ENCODE measurements around the gene CACNB4.

The CACNB4 gene

DNA sequence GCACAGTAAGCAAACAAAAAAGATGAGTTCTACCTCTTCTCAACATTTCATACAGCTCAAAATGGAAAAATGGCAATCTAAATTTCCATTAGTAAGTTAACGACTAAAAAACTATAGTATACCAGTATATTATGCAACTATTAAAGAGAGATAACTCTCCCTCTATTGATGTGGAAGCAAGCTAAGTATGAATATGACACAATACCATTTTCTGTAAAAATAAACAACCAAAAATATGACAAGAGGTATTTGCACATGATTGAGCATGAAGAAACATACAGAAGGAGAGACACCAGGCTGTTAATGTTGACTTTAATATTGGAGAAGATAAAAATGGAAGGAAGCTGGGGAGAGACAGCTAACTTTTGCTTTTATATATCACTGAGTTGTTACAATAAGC lies 167.1 kb downstream of the CACNB4 start:
- H2BK5ac ChIP-seq (ENCODE audit: low read depth, low read length, poor library complexity, severe bottlenecking): no peak overlapping the region
- no peak overlapping the region for H3K9ac ChIP-seq (ENCODE audit: low read length)
- no peak overlapping the region for H3K4ac ChIP-seq (ENCODE audit: low read depth in 1 of 2, low read length in 2 of 2)
- no peaks in the 10 kb centered on the region for H3K36me3 ChIP-seq (ENCODE audit: control insufficient read depth in 1 of 2, insufficient read depth in 2 of 2, low read depth in 1 of 2, low read length in 2 of 2)
- DNase-seq: no peak
- H3K9me3 ChIP-seq (ENCODE audit: control insufficient read depth, low read length): no peaks in the 10 kb centered on the region
- H2BK120ac ChIP-seq (ENCODE audit: low read depth, low read length): no peak overlapping the region
- H3K4me1 ChIP-seq (ENCODE audit: control insufficient read depth, insufficient read depth, low read depth, low read length): no peaks in the 10 kb centered on the region
- H4K8ac ChIP-seq (ENCODE audit: low read length): no peak overlapping the region
- no peak overlapping the region for H2AK5ac ChIP-seq (ENCODE audit: low read length, severe bottlenecking)
- H3K23ac ChIP-seq (ENCODE audit: low read length in 2 of 2): no peak overlapping the region
- no peak overlapping the region for H2BK12ac ChIP-seq (ENCODE audit: low read length in 2 of 2)
- H3K27me3 ChIP-seq (ENCODE audit: control insufficient read depth in 1 of 2, insufficient read depth in 1 of 2, low read length in 2 of 2): peaks cover 0 to 13% of the 10 kb centered on the region in 2 experiments
- no peak overlapping the region for H2AFZ ChIP-seq (ENCODE audit: low read depth, low read length)
- no peak overlapping the region for H4K91ac ChIP-seq (ENCODE audit: low read length)
- no peak overlapping the region for H3K14ac ChIP-seq (ENCODE audit: low read length in 2 of 2)
- H3K27ac ChIP-seq (ENCODE audit: low read length, poor library complexity, severe bottlenecking): no peak overlapping the region
- H2BK15ac ChIP-seq (ENCODE audit: low read depth, poor library complexity, severe bottlenecking): no peak overlapping the region
- no peaks in the 10 kb centered on the region for H3K79me1 ChIP-seq (replicated peaks; ENCODE audit: low read length, poor library complexity, severe bottlenecking)
- no peak overlapping the region for H3K18ac ChIP-seq (ENCODE audit: low read depth in 1 of 2, low read length in 2 of 2)
- no CpG with 5 or more reads among the region's 1 CpG for WGBS
- no peak overlapping the region for H3K4me3 ChIP-seq (ENCODE audit: insufficient read depth in 1 of 2, low read depth in 1 of 2, low read length in 2 of 2)
- H3K4me2 ChIP-seq (ENCODE audit: low read length, poor library complexity, severe bottlenecking): no peak overlapping the region

DNA sequence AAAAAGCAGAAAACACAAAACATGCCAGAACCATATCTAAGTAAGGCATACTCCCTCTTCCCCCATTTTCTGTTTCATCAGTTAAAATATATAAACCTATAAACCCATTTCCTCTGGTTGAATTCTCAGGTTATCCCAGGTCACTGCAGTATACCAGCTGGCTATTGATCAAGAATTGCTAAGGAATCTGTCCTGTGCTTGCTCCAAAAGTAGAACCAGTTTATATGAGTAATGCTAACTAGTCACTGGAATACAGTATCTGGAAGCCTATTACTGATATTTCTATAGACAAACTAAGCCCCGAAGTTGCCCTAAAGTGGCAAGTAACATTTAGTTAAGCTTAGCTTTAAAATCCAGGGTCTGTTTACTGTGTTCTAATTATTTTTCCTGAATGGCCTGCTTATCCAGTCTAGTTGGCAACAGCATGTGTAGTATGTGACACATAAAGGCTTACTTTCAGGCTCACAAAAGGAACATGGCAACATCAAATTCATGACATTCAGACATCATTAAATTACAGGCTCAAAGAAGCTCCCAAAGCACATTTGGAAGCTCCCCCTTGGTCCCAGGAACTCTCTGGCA lies 167.7 kb downstream of the CACNB4 start:
- no peak overlapping the region for H2BK5ac ChIP-seq (ENCODE audit: low read depth, low read length, poor library complexity, severe bottlenecking)
- no peak overlapping the region for H2AFZ ChIP-seq (ENCODE audit: low read depth, low read length)
- H3K27me3 ChIP-seq (ENCODE audit: control insufficient read depth in 1 of 2, insufficient read depth in 1 of 2, low read length in 2 of 2): peaks cover 0 to 13% of the 10 kb centered on the region in 2 experiments
- no peak overlapping the region for H3K9ac ChIP-seq (ENCODE audit: low read length)
- no peak overlapping the region for H2AK5ac ChIP-seq (ENCODE audit: low read length, severe bottlenecking)
- DNase-seq: no peak
- no peak overlapping the region for H3K18ac ChIP-seq (ENCODE audit: low read depth in 1 of 2, low read length in 2 of 2)
- no peak overlapping the region for H3K27ac ChIP-seq (ENCODE audit: low read length, poor library complexity, severe bottlenecking)
- H3K23ac ChIP-seq (ENCODE audit: low read length in 2 of 2): no peak overlapping the region
- H2BK12ac ChIP-seq (ENCODE audit: low read length in 2 of 2): no peak overlapping the region
- H2BK120ac ChIP-seq (ENCODE audit: low read depth, low read length): no peak overlapping the region
- H4K91ac ChIP-seq (ENCODE audit: low read length): no peak overlapping the region
- H3K4ac ChIP-seq (ENCODE audit: low read depth in 1 of 2, low read length in 2 of 2): no peak overlapping the region
- no CpG with 5 or more reads among the region's 1 CpG for WGBS
- H3K4me2 ChIP-seq (ENCODE audit: low read length, poor library complexity, severe bottlenecking): no peak overlapping the region
- H3K4me1 ChIP-seq (ENCODE audit: control insufficient read depth, insufficient read depth, low read depth, low read length): no peaks in the 10 kb centered on the region
- H4K8ac ChIP-seq (ENCODE audit: low read length): no peak overlapping the region
- no peaks in the 10 kb centered on the region for H3K36me3 ChIP-seq (ENCODE audit: control insufficient read depth in 1 of 2, insufficient read depth in 2 of 2, low read depth in 1 of 2, low read length in 2 of 2)
- H3K4me3 ChIP-seq (ENCODE audit: insufficient read depth in 1 of 2, low read depth in 1 of 2, low read length in 2 of 2): no peak overlapping the region
- H3K14ac ChIP-seq (ENCODE audit: low read length in 2 of 2): no peak overlapping the region
- no peak overlapping the region for H2BK15ac ChIP-seq (ENCODE audit: low read depth, poor library complexity, severe bottlenecking)
- H3K9me3 ChIP-seq (ENCODE audit: control insufficient read depth, low read length): no peaks in the 10 kb centered on the region
- no peaks in the 10 kb centered on the region for H3K79me1 ChIP-seq (replicated peaks; ENCODE audit: low read length, poor library complexity, severe bottlenecking)

DNA sequence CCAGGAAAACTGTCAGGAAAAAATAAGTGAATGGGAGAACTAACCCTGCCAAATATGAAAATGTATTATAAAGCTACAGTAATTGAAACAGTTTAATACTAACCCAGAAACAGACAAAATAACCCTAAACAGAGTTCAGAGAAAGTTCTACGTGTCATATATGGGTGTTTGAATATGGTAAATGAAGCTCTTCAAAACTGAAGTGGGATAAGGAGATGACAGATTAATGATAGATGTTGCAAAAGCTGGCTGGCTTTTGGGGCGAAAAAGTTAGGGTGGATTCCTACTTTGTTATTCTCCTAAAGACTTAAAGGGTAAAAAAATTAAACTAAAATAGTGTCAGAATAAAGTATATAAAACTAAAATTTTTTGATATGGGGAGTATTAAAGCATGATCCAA lies 168.8 kb downstream of the CACNB4 start:
- Histone ChIP-seq H3K23ac (ENCODE audit: low read length in 2 of 2) (no peak overlapping the region), H3K4ac (ENCODE audit: low read depth in 1 of 2, low read length in 2 of 2) (no peak overlapping the region), H2BK12ac (ENCODE audit: low read length in 2 of 2) (no peak overlapping the region), H3K4me2 (ENCODE audit: low read length, poor library complexity, severe bottlenecking) (no peak overlapping the region), H4K91ac (ENCODE audit: low read length) (no peak overlapping the region), H3K14ac (ENCODE audit: low read length in 2 of 2) (no peak overlapping the region), H3K18ac (ENCODE audit: low read depth in 1 of 2, low read length in 2 of 2) (no peak overlapping the region), H2BK120ac (ENCODE audit: low read depth, low read length) (no peak overlapping the region), H2AK5ac (ENCODE audit: low read length, severe bottlenecking) (no peak overlapping the region), H3K36me3 (ENCODE audit: control insufficient read depth in 1 of 2, insufficient read depth in 2 of 2, low read depth in 1 of 2, low read length in 2 of 2) (no peaks in the 10 kb centered on the region), H3K9me3 (ENCODE audit: control insufficient read depth, low read length) (no peaks in the 10 kb centered on the region), H2BK15ac (ENCODE audit: low read depth, poor library complexity, severe bottlenecking) (no peak overlapping the region), H4K8ac (ENCODE audit: low read length) (no peak overlapping the region), H3K9ac (ENCODE audit: low read length) (no peak overlapping the region), H2BK5ac (ENCODE audit: low read depth, low read length, poor library complexity, severe bottlenecking) (no peak overlapping the region), H2AFZ (ENCODE audit: low read depth, low read length) (no peak overlapping the region), H3K79me1 (replicated peaks; ENCODE audit: low read length, poor library complexity, severe bottlenecking) (no peaks in the 10 kb centered on the region), H3K4me3 (ENCODE audit: insufficient read depth in 1 of 2, low read depth in 1 of 2, low read length in 2 of 2) (no peak overlapping the region), H3K27ac (ENCODE audit: low read length, poor library complexity, severe bottlenecking) (no peak overlapping the region), H3K27me3 (ENCODE audit: control insufficient read depth in 1 of 2, insufficient read depth in 1 of 2, low read length in 2 of 2) (peaks cover 0 to 13% of the 10 kb centered on the region in 2 experiments), H3K4me1 (ENCODE audit: control insufficient read depth, insufficient read depth, low read depth, low read length) (no peaks in the 10 kb centered on the region)
- 71% methylated on average over 1 of the region's 2 CpGs for WGBS
- DNase-seq: no peak

DNA sequence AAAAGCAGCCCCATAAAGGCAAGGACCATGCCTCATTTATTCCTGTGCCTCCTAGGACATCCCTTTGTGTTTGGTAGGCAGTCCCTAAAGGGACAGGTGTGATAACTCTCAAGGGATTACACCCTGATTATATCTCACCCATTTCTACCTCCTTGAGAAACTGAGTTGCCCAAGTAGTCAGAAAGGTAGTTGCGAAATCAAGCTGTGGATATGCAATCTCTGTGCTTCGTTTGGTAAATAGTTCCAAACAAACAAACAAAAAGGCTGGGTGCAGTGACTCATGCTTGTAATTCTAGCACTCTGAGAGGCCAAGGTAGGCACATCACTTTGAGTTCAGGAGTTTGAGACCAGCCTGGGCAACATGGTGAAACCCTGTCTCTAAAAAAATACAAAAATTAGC lies 170.5 kb downstream of the CACNB4 start:
- no peak overlapping the region for H2BK12ac ChIP-seq (ENCODE audit: low read length in 2 of 2)
- no peak overlapping the region for H2BK120ac ChIP-seq (ENCODE audit: low read depth, low read length)
- no peak overlapping the region for H4K8ac ChIP-seq (ENCODE audit: low read length)
- no peak overlapping the region for H3K27ac ChIP-seq (ENCODE audit: low read length, poor library complexity, severe bottlenecking)
- no peak overlapping the region for H3K4me3 ChIP-seq (ENCODE audit: insufficient read depth in 1 of 2, low read depth in 1 of 2, low read length in 2 of 2)
- no peaks in the 10 kb centered on the region for H3K9me3 ChIP-seq (ENCODE audit: control insufficient read depth, low read length)
- H3K79me1 ChIP-seq (replicated peaks; ENCODE audit: low read length, poor library complexity, severe bottlenecking): no peaks in the 10 kb centered on the region
- no peak overlapping the region for H3K9ac ChIP-seq (ENCODE audit: low read length)
- no peak overlapping the region for H3K4ac ChIP-seq (ENCODE audit: low read depth in 1 of 2, low read length in 2 of 2)
- no peaks in the 10 kb centered on the region for H3K4me1 ChIP-seq (ENCODE audit: control insufficient read depth, insufficient read depth, low read depth, low read length)
- peaks cover 0 to 13% of the 10 kb centered on the region in 2 experiments for H3K27me3 ChIP-seq (ENCODE audit: control insufficient read depth in 1 of 2, insufficient read depth in 1 of 2, low read length in 2 of 2)
- 62% methylated on average over 2 of the region's 2 CpGs for WGBS
- no peak overlapping the region for H3K23ac ChIP-seq (ENCODE audit: low read length in 2 of 2)
- peak; percentile 17 for DNase-seq
- no peak overlapping the region for H2BK5ac ChIP-seq (ENCODE audit: low read depth, low read length, poor library complexity, severe bottlenecking)
- no peak overlapping the region for H2AFZ ChIP-seq (ENCODE audit: low read depth, low read length)
- H2AK5ac ChIP-seq (ENCODE audit: low read length, severe bottlenecking): no peak overlapping the region
- H2BK15ac ChIP-seq (ENCODE audit: low read depth, poor library complexity, severe bottlenecking): no peak overlapping the region
- no peak overlapping the region for H4K91ac ChIP-seq (ENCODE audit: low read length)
- no peak overlapping the region for H3K4me2 ChIP-seq (ENCODE audit: low read length, poor library complexity, severe bottlenecking)
- no peak overlapping the region for H3K14ac ChIP-seq (ENCODE audit: low read length in 2 of 2)
- H3K36me3 ChIP-seq (ENCODE audit: control insufficient read depth in 1 of 2, insufficient read depth in 2 of 2, low read depth in 1 of 2, low read length in 2 of 2): no peaks in the 10 kb centered on the region
- no peak overlapping the region for H3K18ac ChIP-seq (ENCODE audit: low read depth in 1 of 2, low read length in 2 of 2)

All from mesenchymal stem cell (in vitro differentiated cells and primary cell).